ENCODE measurements around the gene RSAD1. TPM values are rescaled to one million over a fixed set of nuclear protein-coding genes. Genes with fewer than 3 reads are reported as not detected.

RSAD1 gene
- polyA plus RNA-seq, 3 donors, result 20.6 to 40.0 (median 21.2) TPM

- Histone ChIP-seq H3K4me3 (replicated peaks in 1 of 3; ENCODE audit: low read depth in 2 of 3, low read length in 3 of 3) (no peak overlapping the region), H2AFZ (ENCODE audit: insufficient read depth, low read depth, low read length, poor library complexity, severe bottlenecking) (no peak overlapping the region), H4K20me1 (ENCODE audit: insufficient read depth, low read length) (no peaks in the 10 kb centered on the region), H3K9me3 (replicated peaks in 1 of 2; ENCODE audit: control insufficient read depth in 1 of 2, insufficient read depth in 1 of 2, low read length in 2 of 2) (no peaks in the 10 kb centered on the region), H3K79me2 (ENCODE audit: insufficient read depth, low read length) (no peaks in the 10 kb centered on the region), H3K27ac (ENCODE audit: low read depth in 1 of 2, low read length in 2 of 2) (no peak overlapping the region), H3K4me1 (ENCODE audit: control insufficient read depth in 1 of 2, insufficient read depth in 2 of 2, low read length in 2 of 2) (no peaks in the 10 kb centered on the region), H3K27me3 (ENCODE audit: control insufficient read depth in 2 of 2, insufficient read depth in 2 of 2, low read length in 2 of 2) (peaks cover 0 to 5% of the 10 kb centered on the region in 2 donors), H3K9ac (ENCODE audit: insufficient read depth, low read length, poor library complexity, severe bottlenecking) (no peak overlapping the region), H3K36me3 (replicated peaks in 1 of 2; ENCODE audit: control insufficient read depth in 1 of 2, insufficient read depth in 2 of 2, low read length in 2 of 2) (no peaks in the 10 kb centered on the region), H3K4me2 (replicated peaks; ENCODE audit: extremely low read depth, low read length, poor library complexity, severe bottlenecking) (no peak overlapping the region)
- intact Hi-C loops (cut with micrococcal nuclease), result no loop called here
- Mint-ChIP-seq H3K4me1 (peaks cover 5% of the 10 kb centered on the region), H3K27me3 (ENCODE audit: low read depth in 3 of 3) (peaks cover 5 to 12% (median 11%) of the 10 kb centered on the region in 3 donors), H3K27ac (no peak overlapping the region), H3K9me3 (no peaks in the 10 kb centered on the region), H3K4me3 (no peak overlapping the region), H3K36me3 (no peaks in the 10 kb centered on the region)
- WGBS (ENCODE audit: insufficient coverage), result 98% methylated on average over 5 of the region's 9 CpGs
- TF ChIP-seq CTCF (IDR thresholded peaks at IDR 0.05), result no peak
- no peak for DNase-seq
Observed at GRCh38 chr17:50462446-50462845, 16.2 kb upstream of the RSAD1 start.

- H3K4me2 ChIP-seq (replicated peaks; ENCODE audit: extremely low read depth, low read length, poor library complexity, severe bottlenecking), result no peak overlapping the region
Observed at GRCh38 chr17:50464121-50464520, 14.5 kb upstream of the RSAD1 start.

More at GRCh38 chr17:50464121-50464520, 14.5 kb upstream of the RSAD1 start:
- H3K36me3 ChIP-seq (replicated peaks in 1 of 2; ENCODE audit: control insufficient read depth in 1 of 2, insufficient read depth in 2 of 2, low read length in 2 of 2), result no peaks in the 10 kb centered on the region
- no peak for DNase-seq
- 100% methylated on average over 3 of the region's 3 CpGs for WGBS (ENCODE audit: insufficient coverage)
- H3K27ac ChIP-seq (ENCODE audit: low read depth in 1 of 2, low read length in 2 of 2), result no peak overlapping the region
- H3K4me1 ChIP-seq (ENCODE audit: control insufficient read depth in 1 of 2, insufficient read depth in 2 of 2, low read length in 2 of 2), result peaks cover 4 to 6% of the 10 kb centered on the region in 2 donors
- H3K36me3 Mint-ChIP-seq, result no peaks in the 10 kb centered on the region
- H3K9ac ChIP-seq (ENCODE audit: insufficient read depth, low read length, poor library complexity, severe bottlenecking), result no peak overlapping the region
- no peaks in the 10 kb centered on the region for H3K79me2 ChIP-seq (ENCODE audit: insufficient read depth, low read length)
- H3K4me3 ChIP-seq (replicated peaks in 1 of 3; ENCODE audit: low read depth in 2 of 3, low read length in 3 of 3), result no peak overlapping the region
- H3K9me3 ChIP-seq (replicated peaks in 1 of 2; ENCODE audit: control insufficient read depth in 1 of 2, insufficient read depth in 1 of 2, low read length in 2 of 2), result no peaks in the 10 kb centered on the region
- peak overlapping the region in 1 of 2 donors; percentile 6 for H3K4me3 Mint-ChIP-seq
- H4K20me1 ChIP-seq (ENCODE audit: insufficient read depth, low read length), result no peaks in the 10 kb centered on the region
- peaks cover 9 to 21% of the 10 kb centered on the region in 2 donors for H3K27me3 ChIP-seq (ENCODE audit: control insufficient read depth in 2 of 2, insufficient read depth in 2 of 2, low read length in 2 of 2)
- intact Hi-C loops (cut with micrococcal nuclease), result no loop called here
- peaks cover 10% of the 10 kb centered on the region for H3K4me1 Mint-ChIP-seq
- no peak for TF ChIP-seq CTCF (IDR thresholded peaks at IDR 0.05)
- H3K27ac Mint-ChIP-seq, result no peak overlapping the region
- peaks cover 0 to 6% (median 2%) of the 10 kb centered on the region in 7 donors for H3K9me3 Mint-ChIP-seq
- peaks cover 19 to 26% (median 23%) of the 10 kb centered on the region in 3 donors for H3K27me3 Mint-ChIP-seq (ENCODE audit: low read depth in 3 of 3)
- no peak overlapping the region for H2AFZ ChIP-seq (ENCODE audit: insufficient read depth, low read depth, low read length, poor library complexity, severe bottlenecking)

Data from CD14-positive monocyte (primary cell).